ENCODE measurements around the gene SPSB3. TPM values are rescaled to one million over a fixed set of nuclear protein-coding genes. Genes with fewer than 3 reads are reported as not detected.

Gene SPSB3
- total and polyA plus RNA-seq, 2 of the 4 experiments (the other 2 are of a cell fraction), result 9.1 to 30.8 TPM

- ChIA-PET CTCF (interaction anchor here (1.3 kb wide), 1 partner anchor 52 kb away, joined by 4 read pairs; no protein-coding TSS in a partner anchor), POLR2A (ENCODE audit: unreplicated experiment) (no interaction called here)
- no peaks in the 10 kb centered on the region for H3K27me3 ChIP-seq (ENCODE audit: control insufficient read depth, insufficient read depth, low read length)
- H2BK20ac ChIP-seq (ENCODE audit: low read depth, low read length), result no peak overlapping the region
- no peaks in the 10 kb centered on the region for H3K9me3 ChIP-seq (ENCODE audit: control insufficient read depth, insufficient read depth, low read length)
- no peak overlapping the region for H2AFZ ChIP-seq (replicated peaks; ENCODE audit: low read length, poor library complexity)
- H2AK5ac ChIP-seq (ENCODE audit: low read depth, low read length), result no peak overlapping the region
- no peak overlapping the region for H3K56ac ChIP-seq (ENCODE audit: extremely low read depth, insufficient read depth, low read length)
- TF ChIP-seq ELK1 (IDR thresholded peaks at IDR 0.05; ENCODE audit: borderline replicate concordance, low read depth, low read length) (no peak), CHD1 (IDR thresholded peaks at IDR 0.05; ENCODE audit: low read depth, low read length) (no peak), BHLHE40 (IDR thresholded peaks at IDR 0.05; ENCODE audit: low read depth, low read length) (no peak), RFX5 (IDR thresholded peaks at IDR 0.05; ENCODE audit: low read depth, low read length) (no peak), CEBPB (IDR thresholded peaks at IDR 0.05; ENCODE audit: low read depth, low read length) (no peak), FOS (IDR thresholded peaks at IDR 0.05; ENCODE audit: low read depth, low read length) (no peak), MAFK (IDR thresholded peaks at IDR 0.05; ENCODE audit: low read depth, low read length) (no peak), POLR2A (IDR thresholded peaks at IDR 0.05; ENCODE audit: low read depth, low read length) (no peak), RAD21 (IDR thresholded peaks at IDR 0.05; ENCODE audit: low read length) (no peak), RCOR1 (IDR thresholded peaks at IDR 0.05; ENCODE audit: insufficient replicate concordance, low read length) (no peak), MXI1 (IDR thresholded peaks at IDR 0.05; ENCODE audit: borderline replicate concordance, low read depth, low read length) (no peak), NFE2L2 (IDR thresholded peaks at IDR 0.05; ENCODE audit: low read depth, low read length) (no peak)
- TF ChIP-seq, protein P1, sequence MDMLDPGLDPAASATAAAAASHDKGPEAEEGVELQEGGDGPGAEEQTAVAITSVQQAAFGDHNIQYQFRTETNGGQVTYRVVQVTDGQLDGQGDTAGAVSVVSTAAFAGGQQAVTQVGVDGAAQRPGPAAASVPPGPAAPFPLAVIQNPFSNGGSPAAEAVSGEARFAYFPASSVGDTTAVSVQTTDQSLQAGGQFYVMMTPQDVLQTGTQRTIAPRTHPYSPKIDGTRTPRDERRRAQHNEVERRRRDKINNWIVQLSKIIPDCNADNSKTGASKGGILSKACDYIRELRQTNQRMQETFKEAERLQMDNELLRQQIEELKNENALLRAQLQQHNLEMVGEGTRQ (IDR thresholded peaks at IDR 0.05; ENCODE audit: low read depth, low read length), result no peak
- no peak overlapping the region for H3K27ac ChIP-seq (ENCODE audit: insufficient read depth, low read length)
- H3K4me2 ChIP-seq (ENCODE audit: low read depth, low read length), result no peak overlapping the region
- H3K36me3 ChIP-seq (ENCODE audit: control insufficient read depth, insufficient read depth, low read length), result peaks cover 77% of the 10 kb centered on the region
- 0 out of 4 replicates have a peak, but pooled peaks cover 0 to 3% of the 10 kb centered on the region in 2 experiments for H3K79me1 ChIP-seq (ENCODE audit: low read depth in 1 of 2, low read length in 2 of 2)
- H3K4me3 ChIP-seq (ENCODE audit: insufficient read depth, low read depth, low read length), result no peak overlapping the region
- no peaks in the 10 kb centered on the region for H3K4me1 ChIP-seq (ENCODE audit: control insufficient read depth, insufficient read depth, low read length)
- no peak overlapping the region for H2AK9ac ChIP-seq (replicated peaks; ENCODE audit: low read depth, low read length, poor library complexity)
- no peak overlapping the region for H2BK120ac ChIP-seq (ENCODE audit: low read depth, low read length)
- ATAC-seq (ENCODE audit: low read depth) (no peak), DNase-seq (no peak)
- H2BK5ac ChIP-seq (ENCODE audit: low read depth, low read length, poor library complexity, severe bottlenecking), result no peak overlapping the region
- BruUV-seq (replicated peaks), result no TSS peak
- WGBS, 2 experiments (ENCODE audit: extremely low coverage in 2 of 2, insufficient read length in 1 of 2), result 96% methylated on average over 12 of the region's 21 CpGs; no CpG with 5 or more reads in 1 of the 2 experiments
- no peak overlapping the region for H3K9ac ChIP-seq (ENCODE audit: low read depth, low read length)
- no peak overlapping the region for H3K4ac ChIP-seq (ENCODE audit: low read depth, low read length)
- H4K91ac ChIP-seq (ENCODE audit: insufficient read depth, low read depth, low read length), result no peak overlapping the region
- no peak overlapping the region for H3K14ac ChIP-seq (replicated peaks; ENCODE audit: low read depth, low read length)
- no peak overlapping the region for H3K23ac ChIP-seq (ENCODE audit: low read depth, low read length)
- no peak overlapping the region for H2BK15ac ChIP-seq (ENCODE audit: low read depth, low read length)
- no peak overlapping the region for H4K8ac ChIP-seq (ENCODE audit: low read depth in 2 of 2, low read length in 2 of 2)
- no peaks in the 10 kb centered on the region for H3K9me1 ChIP-seq (ENCODE audit: insufficient read depth, low read length)
- peaks cover 10% of the 10 kb centered on the region for H4K20me1 ChIP-seq (ENCODE audit: insufficient read depth, low read length)
- intact Hi-C loops (cut with micrococcal nuclease), result no loop called here
- in situ Hi-C loops (cut with MboI; ENCODE audit: low sequenced_read_pairs), result loop anchor here (5.0 kb wide), 1 partner anchor 53 kb away; no protein-coding TSS in a partner anchor
- H4K5ac ChIP-seq (ENCODE audit: low read depth, low read length), result no peak overlapping the region
- dilution Hi-C loops (cut with HindIII; ENCODE audit: low sequenced_read_pairs, unreplicated experiment), result no loop called here
- H3K18ac ChIP-seq (ENCODE audit: low read depth, low read length), result no peak overlapping the region
Observed at GRCh38 chr16:1764971-1765370, 17.4 kb downstream of the SPSB3 start.

All from IMR-90 (cell line).